HepG2 (cell line): ENCODE results near the gene SDC4. TPM values are rescaled to one million over a fixed set of nuclear protein-coding genes. Genes with fewer than 3 reads are reported as not detected.

Experiments
- AKAP8 ChIP-seq: sonication (generic); formaldehyde crosslinking; IDR thresholded peaks from 2 replicates; pipeline ENCODE4 v1.5.1; 2020; ENCODE audit warnings: mild to moderate bottlenecking, missing genetic modification reagents
- FOXC1 ChIP-seq: sonication (generic); formaldehyde crosslinking; IDR thresholded peaks from 2 replicates; pipeline ENCODE4 v1.8.0; 2022; ENCODE audit warnings: mild to moderate bottlenecking, missing genetic modification reagents, borderline replicate concordance
- HHEX ChIP-seq: IDR thresholded peaks from 2 replicates; pipeline ENCODE4 v1.6.1; 2016; ENCODE audit warnings: control low read depth
- MXI1 ChIP-seq: IDR thresholded peaks from 3 replicates; pipeline ENCODE4 v1.6.1; 2012; ENCODE audit warnings: low read depth, low read length, inconsistent platforms, borderline replicate concordance
- POLR2AphosphoS2 ChIP-seq: IDR thresholded peaks from 2 replicates; pipeline ENCODE4 v1.6.1; 2011; ENCODE audit warnings: low read depth, low read length, improper control_type of control experiment
- PPARG ChIP-seq: conservative IDR thresholded peaks from 2 replicates; pipeline ENCODE4 v1.6.1; 2016; ENCODE audit warnings: missing biosample characterization, missing genetic modification reagents
- SALL2 ChIP-seq: sonication (generic); formaldehyde crosslinking; IDR thresholded peaks from 2 replicates; pipeline ENCODE4 v1.8.1; 2023; ENCODE audit warnings: mild to moderate bottlenecking, missing genetic modification reagents, inconsistent platforms
- SOX6 ChIP-seq, 2 experiments: fragments of 450-650 bp in 1 of 2; sonication (generic) in 1 of 2; formaldehyde crosslinking in 1 of 2; IDR thresholded peaks; 2 replicates each; pipeline versions ENCODE4 v1.4.0 to v1.6.1; 2017 to 2020; ENCODE audit warnings: antibody characterized with exemption in 1 of 2, mild to moderate bottlenecking in 1 of 2, missing genetic modification reagents in 1 of 2
- TFE3 ChIP-seq: IDR thresholded peaks from 2 replicates; pipeline ENCODE4 v1.6.1; 2016
- ZNF136 ChIP-seq: sonication (generic); formaldehyde crosslinking; IDR thresholded peaks from 2 replicates; pipeline ENCODE4 v1.8.1; 2022; ENCODE audit warnings: low read depth, mild to moderate bottlenecking, moderate library complexity, missing genetic modification reagents
- ZNF24 ChIP-seq: fragments of 450-650 bp; IDR thresholded peaks from 2 replicates; pipeline ENCODE4 v1.6.1; 2017; ENCODE audit warnings: antibody characterized with exemption, mild to moderate bottlenecking
- ZNF317 ChIP-seq: sonication (generic); formaldehyde crosslinking; IDR thresholded peaks from 2 replicates; pipeline ENCODE4 v1.5.0; 2020; ENCODE audit warnings: mild to moderate bottlenecking, missing genetic modification reagents
- ZNF331 ChIP-seq: sonication (generic); formaldehyde crosslinking; IDR thresholded peaks from 2 replicates; pipeline ENCODE4 v1.4.0; 2020; ENCODE audit warnings: missing genetic modification reagents
- ZNF407 ChIP-seq: sonication (generic); formaldehyde crosslinking; IDR thresholded peaks from one replicate; pipeline ENCODE4 v1.5.1; 2020; ENCODE audit warnings: mild to moderate bottlenecking, missing genetic modification reagents; ENCODE audit errors: not compliant biosample characterization
- ZNF451 ChIP-seq: sonication (generic); formaldehyde crosslinking; IDR thresholded peaks from 2 replicates; pipeline ENCODE4 v1.5.0; 2020; ENCODE audit warnings: mild to moderate bottlenecking, missing genetic modification reagents
- ZNF616 ChIP-seq: sonication (generic); formaldehyde crosslinking; IDR thresholded peaks from 2 replicates; pipeline ENCODE4 v1.5.0; 2020; ENCODE audit warnings: low read depth, mild to moderate bottlenecking, missing genetic modification reagents
- polyA plus RNA-seq, 8 experiments: library from polyadenylated mRNA; depleted of rRNA in 3 of 8; stranded (reverse) in 7 of 8; unstranded in 1 of 8; fragments of >200 nt; fragmentation: Illumina TruSeq in 4 of 8; extraction: Trizol in 4 of 8; gene quantifications; 2 replicates each; pipeline versions ENCODE4 v1.2.1 to v1.2.3, GENCODE V29; 2011 to 2016; ENCODE audit warnings: low read depth in 4 of 8, missing spikeins in 1 of 8, mixed read lengths in 1 of 8; ENCODE audit not compliant: insufficient read depth in 1 of 8
- total RNA-seq, 5 experiments: library from RNA; depleted of rRNA; stranded (reverse); fragments of >200 nt; fragmentation: Illumina TruSeq; extraction: Trizol; gene quantifications; 2 replicates each; pipeline ENCODE4 v1.2.3, GENCODE V29; 2016; ENCODE audit warnings: low read depth in 1 of 5
- TF ChIP-seq, protein P1 (sequence below): sonication (generic); formaldehyde crosslinking; conservative IDR thresholded peaks from 2 replicates; pipeline ENCODE4 v1.4.0; 2020; ENCODE audit warnings: missing genetic modification reagents

SDC4 gene
- total and polyA plus RNA-seq, 2 of the 13 experiments (the other 11 are each of a cell fraction or from before 2014, with no cell fraction given), result 49.0 to 65.1 TPM

GRCh38 chr20:45341939-45342854 lies 6.0 kb downstream of the SDC4 start (continued):
- TF ChIP-seq FOXC1 (CRISPR knock-in tag), result peak; percentile 52
- TF ChIP-seq SALL2 (CRISPR knock-in tag), result peak; percentile 84; the same call in 1 of the 2 replicates
- TF ChIP-seq TFE3 (CRISPR knock-in tag), result peak; percentile 87
- TF ChIP-seq SOX6 (IDR thresholded peaks at IDR 0.05), result no peak
- TF ChIP-seq SOX6 (CRISPR knock-in tag; IDR thresholded peaks at IDR 0.05), result peak; percentile 72
- TF ChIP-seq ZNF616, result peak; percentile 63; the same call in 1 of the 2 replicates
- TF ChIP-seq ZNF317 (CRISPR knock-in tag), result peak; percentile 58
- no peak for TF ChIP-seq HHEX (CRISPR knock-in tag)
- TF ChIP-seq AKAP8 (CRISPR knock-in tag), result 0 out of 2 replicates have a peak, but pooled peaks have one; percentile 28
- peak; percentile 60; the same call in 1 of the 2 replicates for TF ChIP-seq ZNF331 (CRISPR knock-in tag)
- 0 out of 2 replicates have a peak, but pooled peaks have one; percentile 43 for TF ChIP-seq PPARG
- peak; percentile 79; the same call in 1 of the 2 replicates for TF ChIP-seq ZNF451 (CRISPR knock-in tag)
- no peak for TF ChIP-seq POLR2AphosphoS2
- peak; percentile 70 for TF ChIP-seq ZNF407
- TF ChIP-seq ZNF136 (CRISPR knock-in tag), result 0 out of 2 replicates have a peak, but pooled peaks have one; percentile 24
- TF ChIP-seq, protein P1, sequence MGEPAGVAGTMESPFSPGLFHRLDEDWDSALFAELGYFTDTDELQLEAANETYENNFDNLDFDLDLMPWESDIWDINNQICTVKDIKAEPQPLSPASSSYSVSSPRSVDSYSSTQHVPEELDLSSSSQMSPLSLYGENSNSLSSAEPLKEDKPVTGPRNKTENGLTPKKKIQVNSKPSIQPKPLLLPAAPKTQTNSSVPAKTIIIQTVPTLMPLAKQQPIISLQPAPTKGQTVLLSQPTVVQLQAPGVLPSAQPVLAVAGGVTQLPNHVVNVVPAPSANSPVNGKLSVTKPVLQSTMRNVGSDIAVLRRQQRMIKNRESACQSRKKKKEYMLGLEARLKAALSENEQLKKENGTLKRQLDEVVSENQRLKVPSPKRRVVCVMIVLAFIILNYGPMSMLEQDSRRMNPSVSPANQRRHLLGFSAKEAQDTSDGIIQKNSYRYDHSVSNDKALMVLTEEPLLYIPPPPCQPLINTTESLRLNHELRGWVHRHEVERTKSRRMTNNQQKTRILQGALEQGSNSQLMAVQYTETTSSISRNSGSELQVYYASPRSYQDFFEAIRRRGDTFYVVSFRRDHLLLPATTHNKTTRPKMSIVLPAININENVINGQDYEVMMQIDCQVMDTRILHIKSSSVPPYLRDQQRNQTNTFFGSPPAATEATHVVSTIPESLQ (CRISPR knock-in tag), result no peak
- TF ChIP-seq ZNF24, result no peak
- peak; percentile 67; the same call in 1 of the 3 replicates for TF ChIP-seq MXI1
